NB4 (cell line): Measurements from ENCODE around the gene ITGA1.

Experiments used
- DNase-seq: peaks from one replicate; pipeline ENCODE4 v3.0.0; 2010; ENCODE audit warnings: low read depth
- H3K4me3 ChIP-seq: one replicate; pipeline ENCODE4 v1.5.1; 2011; ENCODE audit warnings: mild to moderate bottlenecking, low read depth, low read length, moderate library complexity
- CTCF ChIP-seq: IDR thresholded peaks from one replicate; pipeline ENCODE4 v1.5.1; 2012; ENCODE audit warnings: low read depth, low read length
- MAX ChIP-seq: IDR thresholded peaks from 2 replicates; pipeline ENCODE4 v1.6.1; 2011; ENCODE audit warnings: low read depth, low read length
- MYC ChIP-seq: IDR thresholded peaks from 2 replicates; pipeline ENCODE4 v1.6.1; 2011; ENCODE audit warnings: low read depth, low read length
- POLR2A ChIP-seq: IDR thresholded peaks from 2 replicates; pipeline ENCODE4 v1.6.1; 2011; ENCODE audit warnings: mild to moderate bottlenecking; ENCODE audit not compliant: insufficient read length; ENCODE audit errors: extremely low read depth

Gene ITGA1

GRCh38 chr5:52827815-52828214, 40.1 kb downstream of the ITGA1 start:
- H3K4me3 ChIP-seq: no peak overlapping the region
- no peak for DNase-seq
- TF ChIP-seq CTCF (no peak), MAX (no peak), MYC (no peak), POLR2A (no peak)

GRCh38 chr5:52829664-52830063, 41.9 kb downstream of the ITGA1 start:
- TF ChIP-seq CTCF (no peak), MAX (no peak), POLR2A (no peak), MYC (no peak)
- DNase-seq: no peak

GRCh38 chr5:52830650-52831049, 42.9 kb downstream of the ITGA1 start:
- no peak overlapping the region for H3K4me3 ChIP-seq
- no peak for DNase-seq
- TF ChIP-seq MYC: no peak
- TF ChIP-seq CTCF: no peak
- TF ChIP-seq MAX: no peak
- TF ChIP-seq POLR2A: no peak

More at GRCh38 chr5:52829664-52830063, 41.9 kb downstream of the ITGA1 start:
- H3K4me3 ChIP-seq: no peak overlapping the region

GRCh38 chr5:52831786-52832511, 44.2 kb downstream of the ITGA1 start:
- TF ChIP-seq CTCF (no peak), POLR2A (no peak), MAX (no peak), MYC (no peak)
- H3K4me3 ChIP-seq: no peak overlapping the region
- no peak for DNase-seq

- no peak overlapping the region for H3K4me3 ChIP-seq
- TF ChIP-seq MYC (no peak), MAX (no peak), CTCF (no peak), POLR2A (no peak)
Observed at GRCh38 chr5:52834320-52834719, 46.6 kb downstream of the ITGA1 start.

More at GRCh38 chr5:52834320-52834719, 46.6 kb downstream of the ITGA1 start:
- no peak for DNase-seq
